Neural cell (in vitro differentiated cells): ENCODE measurements around the gene WWC2. TPM values are rescaled to one million over a fixed set of nuclear protein-coding genes. Genes with fewer than 3 reads are reported as not detected.

Experiments
- H2AFZ ChIP-seq: fragments of 200-600, 300-800 bp; sonication (generic), shearing (Covaris generic); 2 replicates; pipeline ENCODE4 v1.6.0; 2014; ENCODE audit warnings: low read depth, mild to moderate bottlenecking, antibody characterized with exemption, low read length, moderate library complexity
- H3F3A ChIP-seq: fragments of 200-600 bp; shearing (Covaris generic); 2 replicates; pipeline ENCODE4 v1.6.1; 2016; ENCODE audit warnings: mild to moderate bottlenecking, moderate library complexity, mixed read lengths, antibody characterized with exemption, low read length; ENCODE audit not compliant: insufficient read depth, poor library complexity, severe bottlenecking
- H3K27ac ChIP-seq: fragments of 200-600, 300-800 bp; sonication (generic), shearing (Covaris generic); 2 replicates; pipeline ENCODE4 v1.5.1; 2014; ENCODE audit warnings: mild to moderate bottlenecking, low read length, moderate library complexity
- H3K27me3 ChIP-seq: fragments of 300-800, 200-600 bp; sonication (generic), shearing (Covaris generic); 2 replicates; pipeline ENCODE4 v1.6.0; 2014; ENCODE audit warnings: mild to moderate bottlenecking, low read depth, low read length, moderate library complexity; ENCODE audit not compliant: insufficient read depth
- H3K36me3 ChIP-seq: fragments of 300-800, 200-600 bp; sonication (generic), shearing (Covaris generic); 2 replicates; pipeline ENCODE4 v1.5.1; 2014; ENCODE audit warnings: mild to moderate bottlenecking, antibody characterized with exemption, low read length, moderate library complexity; ENCODE audit not compliant: insufficient read depth
- H3K4me2 ChIP-seq: fragments of 300-800, 200-600 bp; sonication (generic), shearing (Covaris generic); 2 replicates; pipeline ENCODE4 v1.6.0; 2014; ENCODE audit warnings: mild to moderate bottlenecking, low read length
- H3K4me3 ChIP-seq: fragments of 300-800, 200-600 bp; sonication (generic), shearing (Covaris generic); 2 replicates; pipeline ENCODE4 v1.5.1; 2014; ENCODE audit warnings: mild to moderate bottlenecking, low read length, moderate library complexity
- H3K79me2 ChIP-seq: fragments of 200-600 bp; shearing (Covaris generic); replicated peaks from 2 replicates; pipeline ENCODE4 v1.6.0; 2014; ENCODE audit warnings: mild to moderate bottlenecking, low read length, moderate library complexity; ENCODE audit not compliant: insufficient read depth
- H3K9ac ChIP-seq: fragments of 300-800, 200-600 bp; sonication (generic), shearing (Covaris generic); 2 replicates; pipeline ENCODE4 v1.6.1; 2016; ENCODE audit warnings: mild to moderate bottlenecking, low read length, mixed read lengths
- H3K9me2 ChIP-seq: fragments of 200-600 bp; shearing (Covaris generic); 2 replicates; pipeline ENCODE4 v1.6.1; 2016; ENCODE audit warnings: mild to moderate bottlenecking, low read length, mixed read lengths; ENCODE audit not compliant: insufficient read depth
- H3K9me3 ChIP-seq: fragments of 200-600, 300-800 bp; sonication (generic), shearing (Covaris generic); 2 replicates; pipeline ENCODE4 v1.6.1; 2016; ENCODE audit warnings: mild to moderate bottlenecking, mixed run types, low read length, moderate library complexity, mixed read lengths
- H4K20me1 ChIP-seq: fragments of 200-600 bp; shearing (Covaris generic); 2 replicates; pipeline ENCODE4 v1.6.1; 2016; ENCODE audit warnings: mild to moderate bottlenecking, mixed run types; ENCODE audit not compliant: insufficient read depth
- EP300 ChIP-seq: fragments of 450-650 bp; conservative IDR thresholded peaks from 2 replicates; pipeline ENCODE4 v1.6.1; 2014; ENCODE audit warnings: antibody characterized with exemption, mild to moderate bottlenecking, moderate library complexity; ENCODE audit not compliant: poor library complexity, severe bottlenecking
- EZH2 ChIP-seq: fragments of 200-600, 300-800 bp; shearing (Covaris generic), sonication (generic); IDR thresholded peaks from 2 replicates; pipeline ENCODE4 v1.6.1; 2014; ENCODE audit warnings: antibody characterized with exemption, low read length, borderline replicate concordance, mild to moderate bottlenecking; ENCODE audit not compliant: insufficient read depth, poor library complexity, severe bottlenecking
- MXI1 ChIP-seq: fragments of 450-650 bp; conservative IDR thresholded peaks from 2 replicates; pipeline ENCODE4 v1.6.1; 2014; ENCODE audit warnings: antibody characterized with exemption, mild to moderate bottlenecking; ENCODE audit not compliant: poor library complexity, severe bottlenecking
- POLR2AphosphoS5 ChIP-seq: IDR thresholded peaks from 2 replicates; pipeline ENCODE4 v1.6.1; 2012
- RAD21 ChIP-seq: fragments of 450-650 bp; conservative IDR thresholded peaks from 2 replicates; pipeline ENCODE4 v1.6.1; 2014; ENCODE audit warnings: antibody characterized with exemption, mild to moderate bottlenecking, moderate library complexity
- SMC3 ChIP-seq: fragments of 450-650 bp; conservative IDR thresholded peaks from 2 replicates; pipeline ENCODE4 v1.6.1; 2014; ENCODE audit warnings: antibody characterized with exemption, mild to moderate bottlenecking, moderate library complexity; ENCODE audit not compliant: poor library complexity
- TAF1 ChIP-seq: IDR thresholded peaks from 2 replicates; pipeline ENCODE4 v1.6.1; 2012; ENCODE audit warnings: low read depth
- polyA plus RNA-seq: library from polyadenylated mRNA; depleted of rRNA; stranded (reverse); fragments of >200 nt; gene quantifications from 2 replicates; pipeline ENCODE4 v1.2.3, GENCODE V29; 2014
- TF ChIP-seq, protein P1 (sequence below): IDR thresholded peaks from 2 replicates; pipeline ENCODE4 v1.6.1; 2012; ENCODE audit warnings: borderline replicate concordance
- TF ChIP-seq, protein P2 (sequence below): fragments of 450-650 bp; IDR thresholded peaks from 2 replicates; pipeline ENCODE4 v1.5.1; 2014; ENCODE audit warnings: antibody characterized with exemption, mild to moderate bottlenecking, moderate library complexity; ENCODE audit not compliant: poor library complexity, severe bottlenecking

WWC2 gene
- polyA plus RNA-seq, 1 donor from 2014 or later: 5.7 TPM

DNA sequence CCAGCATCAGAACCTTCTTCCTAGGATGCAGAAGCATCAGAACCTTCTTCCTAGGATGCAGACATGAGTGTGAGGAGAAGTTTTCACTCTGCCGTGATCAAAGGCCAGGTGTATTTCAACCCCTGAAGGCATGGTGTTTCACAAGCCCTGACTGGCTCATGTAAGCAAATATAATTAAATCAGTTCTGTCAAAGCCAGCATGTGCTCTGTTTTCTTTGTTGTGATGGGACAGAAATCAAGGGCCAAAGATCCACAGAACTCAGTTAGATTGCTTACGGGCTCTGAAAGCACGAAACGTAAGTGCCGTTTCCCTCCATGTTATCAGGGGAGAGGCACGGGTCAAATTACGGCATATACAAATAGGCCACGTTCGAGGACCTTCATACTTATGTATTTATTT is 255.2 kb downstream of the WWC2 start:
- TF ChIP-seq EP300 (no peak), EZH2 (no peak), MXI1 (no peak), POLR2AphosphoS5 (no peak), TAF1 (no peak), RAD21 (no peak), SMC3 (no peak)
- TF ChIP-seq, protein P1, sequence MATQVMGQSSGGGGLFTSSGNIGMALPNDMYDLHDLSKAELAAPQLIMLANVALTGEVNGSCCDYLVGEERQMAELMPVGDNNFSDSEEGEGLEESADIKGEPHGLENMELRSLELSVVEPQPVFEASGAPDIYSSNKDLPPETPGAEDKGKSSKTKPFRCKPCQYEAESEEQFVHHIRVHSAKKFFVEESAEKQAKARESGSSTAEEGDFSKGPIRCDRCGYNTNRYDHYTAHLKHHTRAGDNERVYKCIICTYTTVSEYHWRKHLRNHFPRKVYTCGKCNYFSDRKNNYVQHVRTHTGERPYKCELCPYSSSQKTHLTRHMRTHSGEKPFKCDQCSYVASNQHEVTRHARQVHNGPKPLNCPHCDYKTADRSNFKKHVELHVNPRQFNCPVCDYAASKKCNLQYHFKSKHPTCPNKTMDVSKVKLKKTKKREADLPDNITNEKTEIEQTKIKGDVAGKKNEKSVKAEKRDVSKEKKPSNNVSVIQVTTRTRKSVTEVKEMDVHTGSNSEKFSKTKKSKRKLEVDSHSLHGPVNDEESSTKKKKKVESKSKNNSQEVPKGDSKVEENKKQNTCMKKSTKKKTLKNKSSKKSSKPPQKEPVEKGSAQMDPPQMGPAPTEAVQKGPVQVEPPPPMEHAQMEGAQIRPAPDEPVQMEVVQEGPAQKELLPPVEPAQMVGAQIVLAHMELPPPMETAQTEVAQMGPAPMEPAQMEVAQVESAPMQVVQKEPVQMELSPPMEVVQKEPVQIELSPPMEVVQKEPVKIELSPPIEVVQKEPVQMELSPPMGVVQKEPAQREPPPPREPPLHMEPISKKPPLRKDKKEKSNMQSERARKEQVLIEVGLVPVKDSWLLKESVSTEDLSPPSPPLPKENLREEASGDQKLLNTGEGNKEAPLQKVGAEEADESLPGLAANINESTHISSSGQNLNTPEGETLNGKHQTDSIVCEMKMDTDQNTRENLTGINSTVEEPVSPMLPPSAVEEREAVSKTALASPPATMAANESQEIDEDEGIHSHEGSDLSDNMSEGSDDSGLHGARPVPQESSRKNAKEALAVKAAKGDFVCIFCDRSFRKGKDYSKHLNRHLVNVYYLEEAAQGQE: no peak
- TF ChIP-seq, protein P2, sequence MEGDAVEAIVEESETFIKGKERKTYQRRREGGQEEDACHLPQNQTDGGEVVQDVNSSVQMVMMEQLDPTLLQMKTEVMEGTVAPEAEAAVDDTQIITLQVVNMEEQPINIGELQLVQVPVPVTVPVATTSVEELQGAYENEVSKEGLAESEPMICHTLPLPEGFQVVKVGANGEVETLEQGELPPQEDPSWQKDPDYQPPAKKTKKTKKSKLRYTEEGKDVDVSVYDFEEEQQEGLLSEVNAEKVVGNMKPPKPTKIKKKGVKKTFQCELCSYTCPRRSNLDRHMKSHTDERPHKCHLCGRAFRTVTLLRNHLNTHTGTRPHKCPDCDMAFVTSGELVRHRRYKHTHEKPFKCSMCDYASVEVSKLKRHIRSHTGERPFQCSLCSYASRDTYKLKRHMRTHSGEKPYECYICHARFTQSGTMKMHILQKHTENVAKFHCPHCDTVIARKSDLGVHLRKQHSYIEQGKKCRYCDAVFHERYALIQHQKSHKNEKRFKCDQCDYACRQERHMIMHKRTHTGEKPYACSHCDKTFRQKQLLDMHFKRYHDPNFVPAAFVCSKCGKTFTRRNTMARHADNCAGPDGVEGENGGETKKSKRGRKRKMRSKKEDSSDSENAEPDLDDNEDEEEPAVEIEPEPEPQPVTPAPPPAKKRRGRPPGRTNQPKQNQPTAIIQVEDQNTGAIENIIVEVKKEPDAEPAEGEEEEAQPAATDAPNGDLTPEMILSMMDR: no peak
- no peaks in the 10 kb centered on the region for H3K36me3 ChIP-seq
- H3K9ac ChIP-seq: no peak overlapping the region
- no peak overlapping the region for H2AFZ ChIP-seq
- no peaks in the 10 kb centered on the region for H3F3A ChIP-seq
- H3K27me3 ChIP-seq: no peaks in the 10 kb centered on the region
- H3K9me2 ChIP-seq: no peaks in the 10 kb centered on the region
- no peak overlapping the region for H3K4me3 ChIP-seq
- H3K79me2 ChIP-seq: no peaks in the 10 kb centered on the region
- no peak overlapping the region for H3K27ac ChIP-seq
- no peak overlapping the region for H3K4me2 ChIP-seq
- no peaks in the 10 kb centered on the region for H4K20me1 ChIP-seq
- H3K9me3 ChIP-seq: no peaks in the 10 kb centered on the region

DNA sequence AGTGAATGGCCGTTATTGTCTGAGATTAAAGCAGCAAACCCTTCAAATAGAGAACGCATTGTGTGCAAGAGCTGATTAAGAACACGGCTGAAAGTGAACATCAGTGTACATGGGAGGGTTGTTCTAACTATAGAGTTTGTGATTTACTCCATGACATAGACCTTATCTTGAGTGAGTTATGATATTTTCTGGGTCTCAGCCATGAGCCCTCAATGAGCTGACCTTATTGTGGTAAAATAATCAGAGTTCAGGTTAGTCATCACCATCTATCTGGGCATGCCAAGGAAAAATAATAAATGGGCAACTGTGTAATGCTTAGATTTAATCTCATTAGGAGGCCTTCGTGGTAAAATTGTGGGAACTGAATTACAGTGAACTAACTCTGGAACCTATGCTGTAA is 256.3 kb downstream of the WWC2 start:
- no peaks in the 10 kb centered on the region for H3F3A ChIP-seq
- H3K4me3 ChIP-seq: no peak overlapping the region
- no peak overlapping the region for H3K9ac ChIP-seq
- H3K4me2 ChIP-seq: no peak overlapping the region
- H4K20me1 ChIP-seq: no peaks in the 10 kb centered on the region
- no peak overlapping the region for H3K27ac ChIP-seq
- no peaks in the 10 kb centered on the region for H3K9me3 ChIP-seq
- TF ChIP-seq, protein P1: no peak
- TF ChIP-seq TAF1 (no peak), SMC3 (no peak), RAD21 (no peak), POLR2AphosphoS5 (no peak), MXI1 (no peak)
- TF ChIP-seq, protein P2: no peak
- H2AFZ ChIP-seq: no peak overlapping the region
- no peaks in the 10 kb centered on the region for H3K27me3 ChIP-seq
- no peaks in the 10 kb centered on the region for H3K79me2 ChIP-seq
- H3K9me2 ChIP-seq: no peaks in the 10 kb centered on the region
- no peaks in the 10 kb centered on the region for H3K36me3 ChIP-seq
